AG10803 (cell line): ENCODE measurements around the gene GMDS.

Experiments
- DNase-seq: peaks from one replicate; pipeline ENCODE4 v3.0.0; 2010; ENCODE audit warnings: low read depth
- H3K4me3 ChIP-seq: 2 replicates; pipeline ENCODE4 v1.5.1; 2011; ENCODE audit warnings: mild to moderate bottlenecking, low read length, control low read depth
- CTCF ChIP-seq: conservative IDR thresholded peaks from 2 replicates; pipeline ENCODE4 v1.5.1; 2011; ENCODE audit warnings: mild to moderate bottlenecking, low read length, control low read depth, inconsistent platforms

GMDS gene

GRCh38 chr6:1815827-1816452, 429.5 kb downstream of the GMDS start:
- DNase-seq, result no peak
- no peak for TF ChIP-seq CTCF
- H3K4me3 ChIP-seq, result no peak overlapping the region

GRCh38 chr6:1814279-1814678, 431.1 kb downstream of the GMDS start:
- no peak overlapping the region for H3K4me3 ChIP-seq
- DNase-seq, result no peak
- no peak for TF ChIP-seq CTCF

DNA sequence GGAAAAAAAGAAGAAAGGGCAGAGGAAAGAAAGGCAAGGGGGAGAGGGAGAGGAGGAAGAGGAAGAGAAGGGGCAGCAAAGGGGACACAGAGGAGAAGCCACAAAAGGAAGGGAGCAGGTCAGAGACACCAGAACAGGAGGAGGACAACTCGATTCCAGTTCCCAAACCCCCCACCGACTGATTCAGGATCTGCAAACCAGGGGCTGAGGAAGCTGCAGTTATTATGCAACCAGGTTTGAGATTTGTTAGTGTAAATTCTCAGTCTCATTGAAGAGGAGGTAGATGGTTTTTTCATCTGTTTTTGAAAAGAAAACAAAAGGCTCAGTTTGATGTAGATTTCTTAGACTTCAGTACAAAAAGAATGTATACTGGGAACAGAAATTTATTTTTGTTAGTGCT, 432.9 kb downstream of the GMDS start:
- H3K4me3 ChIP-seq, result no peak overlapping the region
- no peak for DNase-seq
- no peak for TF ChIP-seq CTCF

DNA sequence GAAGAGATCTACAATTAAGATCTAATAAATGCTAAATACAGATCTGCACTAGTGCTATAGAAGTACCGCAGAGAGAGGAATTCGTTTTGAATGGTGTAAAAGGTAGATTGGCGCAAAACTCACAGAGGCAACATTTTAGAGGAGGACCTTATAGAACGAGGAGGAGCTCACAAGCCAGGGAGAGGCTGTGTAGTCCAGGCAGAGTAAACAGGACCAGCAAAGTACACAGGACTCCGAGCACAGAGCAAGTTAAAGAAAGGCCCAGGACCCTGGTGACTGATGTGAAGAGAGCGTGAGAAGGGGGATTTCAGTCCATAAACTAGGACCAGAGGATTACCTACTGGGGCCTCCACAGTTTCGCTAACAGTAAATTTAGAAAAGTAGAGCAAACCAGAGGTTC, 433.4 kb downstream of the GMDS start:
- no peak for TF ChIP-seq CTCF
- no peak overlapping the region for H3K4me3 ChIP-seq
- DNase-seq, result no peak

DNA sequence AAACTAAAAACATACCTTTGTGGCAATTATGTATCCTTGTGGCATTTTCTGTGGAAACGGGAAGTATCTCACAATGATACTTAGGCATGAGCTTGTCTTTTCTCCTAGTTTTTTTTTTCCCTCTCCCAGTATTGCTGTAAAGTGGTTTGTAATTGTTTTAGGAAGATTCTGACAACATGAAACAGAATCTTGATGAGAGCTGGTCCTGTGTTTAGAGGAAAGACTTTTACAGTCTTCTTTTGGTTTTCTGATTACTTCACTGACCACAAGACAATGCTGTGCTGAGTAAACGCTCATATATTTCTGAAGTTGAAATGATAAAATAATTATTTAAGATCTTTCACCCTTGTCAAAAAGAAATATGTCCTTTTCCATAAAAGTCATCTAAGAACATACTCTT, 434.5 kb downstream of the GMDS start:
- DNase-seq, result no peak
- no peak for TF ChIP-seq CTCF
- H3K4me3 ChIP-seq, result no peak overlapping the region

GRCh38 chr6:1809291-1809988, 436.0 kb downstream of the GMDS start:
- no peak overlapping the region for H3K4me3 ChIP-seq
- TF ChIP-seq CTCF, result no peak
- DNase-seq, result no peak

- DNase-seq, result no peak
- TF ChIP-seq CTCF, result no peak
- no peak overlapping the region for H3K4me3 ChIP-seq
These were observed 438.5 kb downstream of the GMDS start for GRCh38 chr6:1806935-1807334.
